Activated T-helper 17 cell treated with anti-CD3 and anti-CD28 coated beads, Interleukin-2, amount 50 U/mL, for 72 hours (primary cell): ENCODE data around the gene VSTM2L. TPM values are rescaled to one million over a fixed set of nuclear protein-coding genes. Genes with fewer than 3 reads are reported as not detected.
A peak's percentile ranks its signal among the peaks of the same experiment; 100 is the strongest.

ENCODE experiments used
- ATAC-seq: fragments of 150-1000 bp; cut with Tn5 transposase; replicated peaks from 2 replicates; pipeline ENCODE4 v1.10.0; 2021; ENCODE audit warnings: mild to moderate bottlenecking, moderate library complexity
- H3K27ac Mint-ChIP-seq: one replicate; pipeline ENCODE4 v1.8.0; 2022; ENCODE audit warnings: mixed read lengths
- H3K27me3 Mint-ChIP-seq: one replicate; pipeline ENCODE4 v1.8.0; 2022; ENCODE audit warnings: mixed read lengths
- H3K36me3 Mint-ChIP-seq: one replicate; pipeline ENCODE4 v1.8.0; 2022; ENCODE audit warnings: low read depth, mild to moderate bottlenecking, mixed read lengths
- H3K4me1 Mint-ChIP-seq: one replicate; pipeline ENCODE4 v1.8.0; 2022; ENCODE audit warnings: mixed read lengths
- H3K4me3 Mint-ChIP-seq: one replicate; pipeline ENCODE4 v1.8.0; 2022; ENCODE audit warnings: mild to moderate bottlenecking, mixed read lengths
- H3K9me3 Mint-ChIP-seq: one replicate; pipeline ENCODE4 v1.8.0; 2022; ENCODE audit warnings: mixed read lengths
- total RNA-seq, 2 donors: library from RNA; stranded (reverse); gene quantifications; one replicate each; pipeline ENCODE4 v1.2.3, GENCODE V29; 2022

VSTM2L gene
- total RNA-seq, 2 donors from 2014 or later: not detected

DNA sequence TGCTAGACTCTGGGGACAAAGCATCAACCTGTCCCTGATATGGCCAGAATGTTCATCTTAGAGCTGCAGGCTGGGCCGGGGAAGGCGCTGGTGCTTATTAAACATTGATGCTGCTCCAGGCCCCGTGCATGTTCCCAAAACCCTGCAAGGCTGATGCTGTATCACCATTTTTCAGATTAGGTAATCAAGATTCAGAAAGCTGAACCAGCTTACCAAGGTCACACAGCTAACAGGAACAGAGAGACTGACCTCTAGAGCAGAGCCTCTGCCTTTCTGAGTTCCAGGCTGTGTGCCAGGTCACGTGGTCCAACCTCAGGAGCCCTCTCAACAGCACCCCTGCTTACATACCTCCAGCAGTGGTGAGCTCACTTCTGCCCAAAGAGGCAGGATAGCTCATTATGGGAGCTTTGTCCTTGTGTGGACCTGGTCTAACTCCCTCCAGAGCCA is 16.1 kb upstream of the VSTM2L start:
- no peak overlapping the region for H3K27ac Mint-ChIP-seq
- no peak overlapping the region for H3K4me3 Mint-ChIP-seq
- peaks cover 7% of the 10 kb centered on the region for H3K27me3 Mint-ChIP-seq
- no peak for ATAC-seq
- H3K4me1 Mint-ChIP-seq: peaks cover 4% of the 10 kb centered on the region
- H3K9me3 Mint-ChIP-seq: no peaks in the 10 kb centered on the region
- no peaks in the 10 kb centered on the region for H3K36me3 Mint-ChIP-seq

GRCh38 chr20:37888641-37889040 is 14.3 kb upstream of the VSTM2L start:
- no peak for ATAC-seq
- Mint-ChIP-seq H3K4me1 (peaks cover 4% of the 10 kb centered on the region), H3K27ac (no peak overlapping the region), H3K27me3 (peaks cover 7% of the 10 kb centered on the region), H3K9me3 (no peaks in the 10 kb centered on the region), H3K4me3 (no peak overlapping the region), H3K36me3 (no peaks in the 10 kb centered on the region)

- no peak for ATAC-seq
- Mint-ChIP-seq H3K27ac (peak overlapping the region; percentile 55), H3K27me3 (peaks cover 7% of the 10 kb centered on the region), H3K4me1 (peaks cover 4% of the 10 kb centered on the region), H3K36me3 (no peaks in the 10 kb centered on the region), H3K9me3 (no peaks in the 10 kb centered on the region), H3K4me3 (no peak overlapping the region)
These were observed 12.8 kb upstream of the VSTM2L start for GRCh38 chr20:37890108-37890507.

GRCh38 chr20:37890643-37891042 is 12.3 kb upstream of the VSTM2L start:
- H3K36me3 Mint-ChIP-seq: no peaks in the 10 kb centered on the region
- ATAC-seq: no peak
- peaks cover 4% of the 10 kb centered on the region for H3K4me1 Mint-ChIP-seq
- no peak overlapping the region for H3K4me3 Mint-ChIP-seq
- no peaks in the 10 kb centered on the region for H3K9me3 Mint-ChIP-seq
- H3K27ac Mint-ChIP-seq: no peak overlapping the region
- peaks cover 7% of the 10 kb centered on the region for H3K27me3 Mint-ChIP-seq

GRCh38 chr20:37892001-37892400 is 10.9 kb upstream of the VSTM2L start:
- peaks cover 7% of the 10 kb centered on the region for H3K27me3 Mint-ChIP-seq
- no peak for ATAC-seq
- H3K27ac Mint-ChIP-seq: no peak overlapping the region
- peaks cover 4% of the 10 kb centered on the region for H3K4me1 Mint-ChIP-seq
- no peak overlapping the region for H3K4me3 Mint-ChIP-seq
- H3K36me3 Mint-ChIP-seq: no peaks in the 10 kb centered on the region
- H3K9me3 Mint-ChIP-seq: no peaks in the 10 kb centered on the region

DNA sequence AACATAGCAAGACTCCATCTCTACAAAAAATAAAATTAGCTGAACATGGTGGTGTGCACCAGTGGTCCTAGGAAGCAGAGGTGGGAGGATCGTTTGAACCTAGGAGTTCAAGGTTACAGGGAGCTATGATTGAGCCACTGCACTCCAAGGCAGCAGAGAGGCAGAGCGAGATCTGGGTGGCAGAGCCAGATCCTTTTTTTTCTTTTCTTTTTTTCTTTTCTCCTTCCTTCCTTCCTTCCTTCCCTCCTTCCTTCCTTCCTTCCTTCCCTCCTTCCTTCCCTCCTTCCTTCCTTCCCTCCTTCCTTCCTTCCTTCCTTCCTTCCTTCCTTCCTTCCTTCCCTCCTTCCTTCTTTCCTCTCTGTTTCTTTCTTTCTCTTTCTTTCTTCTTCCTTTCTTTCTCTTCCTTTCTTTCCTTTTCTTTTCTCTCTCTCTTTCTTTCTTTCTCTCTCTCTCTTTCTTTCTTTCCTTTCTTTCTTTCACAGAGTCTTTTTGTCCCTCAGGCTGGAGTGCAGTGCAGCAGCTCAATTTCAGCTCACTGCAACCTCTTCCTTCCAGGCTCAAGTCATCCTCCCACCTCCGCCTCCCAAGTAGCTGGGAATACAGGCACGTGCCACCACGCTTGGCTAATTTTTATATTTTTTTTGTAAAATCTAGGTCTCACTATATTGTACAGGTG is 9.2 kb upstream of the VSTM2L start:
- Mint-ChIP-seq H3K27ac (no peak overlapping the region), H3K4me1 (peaks cover 4% of the 10 kb centered on the region), H3K9me3 (no peaks in the 10 kb centered on the region), H3K36me3 (no peaks in the 10 kb centered on the region), H3K27me3 (peaks cover 4% of the 10 kb centered on the region), H3K4me3 (no peak overlapping the region)
- ATAC-seq: no peak

- H3K4me3 Mint-ChIP-seq: no peak overlapping the region
- no peak overlapping the region for H3K27ac Mint-ChIP-seq
- H3K27me3 Mint-ChIP-seq: peaks cover 8% of the 10 kb centered on the region
- ATAC-seq: no peak
- H3K9me3 Mint-ChIP-seq: no peaks in the 10 kb centered on the region
- H3K4me1 Mint-ChIP-seq: peaks cover 4% of the 10 kb centered on the region
- no peaks in the 10 kb centered on the region for H3K36me3 Mint-ChIP-seq
These were observed 8.5 kb upstream of the VSTM2L start for GRCh38 chr20:37894454-37894853.

GRCh38 chr20:37895166-37895565 is 7.8 kb upstream of the VSTM2L start:
- Mint-ChIP-seq H3K9me3 (no peaks in the 10 kb centered on the region), H3K27me3 (peaks cover 10% of the 10 kb centered on the region), H3K4me1 (no peaks in the 10 kb centered on the region), H3K36me3 (no peaks in the 10 kb centered on the region), H3K4me3 (no peak overlapping the region), H3K27ac (no peak overlapping the region)
- no peak for ATAC-seq

DNA sequence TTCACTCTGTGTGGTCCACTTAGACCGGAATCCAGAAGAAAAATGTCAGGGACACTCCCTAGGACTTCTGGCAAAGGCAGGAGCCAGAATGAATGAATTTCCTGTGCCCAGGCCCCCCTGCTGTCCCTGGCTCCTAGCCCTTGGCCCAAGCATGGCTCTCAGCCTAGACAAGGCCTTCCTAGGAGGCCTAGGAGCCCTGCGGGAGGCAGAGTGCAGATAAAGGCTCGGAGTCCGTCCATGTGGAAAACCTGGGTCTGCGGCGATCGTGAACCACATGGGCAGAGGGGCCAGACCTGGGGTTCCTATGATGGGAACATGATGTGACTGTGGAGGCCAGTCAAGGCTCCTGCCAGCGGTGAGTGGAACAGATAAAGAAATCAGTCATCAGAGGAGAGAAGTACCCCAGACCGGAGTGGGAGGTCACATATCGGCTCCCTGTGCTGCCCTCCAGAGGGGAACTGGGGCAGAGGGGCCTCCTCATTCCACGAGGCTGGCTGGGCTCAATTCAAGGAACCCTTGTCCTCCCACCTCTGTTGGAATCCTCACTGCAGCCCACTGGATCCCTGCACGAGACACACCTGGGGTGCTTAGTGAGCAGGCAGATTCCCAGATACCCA is 5.9 kb upstream of the VSTM2L start:
- no peak for ATAC-seq
- no peaks in the 10 kb centered on the region for H3K36me3 Mint-ChIP-seq
- peaks cover 1% of the 10 kb centered on the region for H3K4me1 Mint-ChIP-seq
- H3K27ac Mint-ChIP-seq: no peak overlapping the region
- no peaks in the 10 kb centered on the region for H3K9me3 Mint-ChIP-seq
- H3K4me3 Mint-ChIP-seq: no peak overlapping the region
- H3K27me3 Mint-ChIP-seq: peaks cover 21% of the 10 kb centered on the region

DNA sequence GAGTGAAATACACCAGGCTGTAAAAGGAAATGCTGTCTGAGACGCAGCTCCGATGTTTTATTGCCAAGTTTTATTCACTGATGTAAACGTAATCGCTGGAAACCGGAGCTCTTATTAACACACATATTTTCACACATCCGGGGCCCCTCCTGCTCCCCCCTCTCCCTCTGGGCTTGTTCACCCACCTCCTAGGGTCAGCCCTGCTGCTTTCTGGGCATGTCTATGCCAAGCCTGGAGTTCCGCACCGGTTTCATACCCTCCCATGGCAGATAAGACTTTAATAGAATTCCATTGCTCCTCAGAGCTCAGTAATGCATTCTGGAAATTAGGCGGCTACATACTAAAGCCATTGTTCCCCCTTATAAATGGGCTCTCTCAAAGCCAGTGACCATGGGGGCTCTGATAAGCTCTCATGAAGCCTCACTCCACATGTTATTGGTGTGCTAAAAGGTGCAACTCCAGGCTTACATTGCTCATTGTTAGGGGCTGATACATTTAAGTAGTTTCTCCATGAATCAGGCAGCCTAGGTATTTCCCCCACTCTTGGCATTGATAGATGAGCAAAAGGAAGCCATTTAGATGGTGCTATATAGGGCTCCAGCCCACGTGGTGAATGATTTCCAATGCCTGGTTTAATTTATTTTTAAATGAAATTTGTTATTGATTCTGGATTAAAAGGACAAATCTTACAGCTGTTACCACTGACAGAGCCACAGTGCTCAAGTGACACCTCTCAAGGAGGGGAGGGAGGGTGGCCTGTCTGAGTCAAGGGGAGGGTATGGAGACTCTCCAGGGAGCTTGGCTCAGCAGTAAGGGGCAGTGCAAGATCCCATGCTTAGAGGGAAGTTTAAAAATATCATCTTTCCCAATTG is 4.5 kb upstream of the VSTM2L start:
- Mint-ChIP-seq H3K4me3 (no peak overlapping the region), H3K4me1 (peaks cover 6% of the 10 kb centered on the region), H3K36me3 (peaks cover under 1% of the 10 kb centered on the region), H3K9me3 (no peaks in the 10 kb centered on the region), H3K27me3 (peaks cover 26% of the 10 kb centered on the region), H3K27ac (no peak overlapping the region)
- ATAC-seq: peak; percentile 98

GRCh38 chr20:37899105-37900045 is 3.6 kb upstream of the VSTM2L start:
- H3K9me3 Mint-ChIP-seq: no peaks in the 10 kb centered on the region
- no peak for ATAC-seq
- H3K27me3 Mint-ChIP-seq: peaks cover 35% of the 10 kb centered on the region
- no peak overlapping the region for H3K27ac Mint-ChIP-seq
- peaks cover 7% of the 10 kb centered on the region for H3K36me3 Mint-ChIP-seq
- no peak overlapping the region for H3K4me3 Mint-ChIP-seq
- H3K4me1 Mint-ChIP-seq: peaks cover 12% of the 10 kb centered on the region

DNA sequence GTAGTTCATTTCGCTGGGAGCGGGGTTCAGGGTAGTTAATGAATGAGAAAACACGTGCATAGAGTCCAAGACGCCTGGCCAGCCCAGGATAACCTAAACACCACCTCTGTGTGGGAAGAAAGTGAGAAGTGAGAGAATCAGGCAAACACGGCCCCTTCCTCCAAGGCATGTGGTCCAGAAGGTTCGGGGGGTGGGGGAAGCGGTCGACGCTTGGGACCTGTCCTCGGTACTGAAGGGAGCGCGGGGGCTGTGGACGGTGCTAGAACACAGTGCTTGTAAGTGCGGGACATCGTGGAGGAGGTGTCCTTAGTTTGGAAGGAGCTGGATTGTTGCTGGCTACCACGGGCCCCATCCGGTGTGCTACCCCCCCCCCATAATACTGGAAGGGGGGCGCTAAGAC is 1.7 kb upstream of the VSTM2L start:
- no peaks in the 10 kb centered on the region for H3K9me3 Mint-ChIP-seq
- peaks cover 45% of the 10 kb centered on the region for H3K27me3 Mint-ChIP-seq
- peaks cover 7% of the 10 kb centered on the region for H3K36me3 Mint-ChIP-seq
- peaks cover 12% of the 10 kb centered on the region for H3K4me1 Mint-ChIP-seq
- H3K27ac Mint-ChIP-seq: no peak overlapping the region
- no peak overlapping the region for H3K4me3 Mint-ChIP-seq
- no peak for ATAC-seq

GRCh38 chr20:37901654-37902503 is 1.0 kb upstream of the VSTM2L start:
- peaks cover 45% of the 10 kb centered on the region for H3K27me3 Mint-ChIP-seq
- no peak overlapping the region for H3K27ac Mint-ChIP-seq
- H3K9me3 Mint-ChIP-seq: no peaks in the 10 kb centered on the region
- H3K36me3 Mint-ChIP-seq: peaks cover 7% of the 10 kb centered on the region
- peak overlapping the region; percentile 3 for H3K4me3 Mint-ChIP-seq
- peaks cover 12% of the 10 kb centered on the region for H3K4me1 Mint-ChIP-seq
- peak; percentile 47 for ATAC-seq
